ENCODE measurements around the gene BMP6. TPM values are rescaled to one million over a fixed set of nuclear protein-coding genes. Genes with fewer than 3 reads are reported as not detected.
"Not testable (repeated sequence)": the region's sequence is repeated elsewhere in the genome, so short reads cannot be mapped to it uniquely, and the experiment has no call there.

The BMP6 gene
- polyA plus RNA-seq, 5 donors: 2.3 to 5.6 (median 3.8) TPM

GRCh38 chr6:7787137-7787608 lies 61.3 kb downstream of the BMP6 start:
- DNase-seq: peak; percentile 75 to 80

GRCh38 chr6:7787731-7788130 lies 61.8 kb downstream of the BMP6 start:
- no peak for DNase-seq

GRCh38 chr6:7794509-7794908 lies 68.6 kb downstream of the BMP6 start:
- no peak for DNase-seq

GRCh38 chr6:7797386-7797785 lies 71.5 kb downstream of the BMP6 start:
- DNase-seq: no peak

GRCh38 chr6:7798751-7799150 lies 72.9 kb downstream of the BMP6 start:
- no peak for DNase-seq

GRCh38 chr6:7802662-7803061 lies 76.8 kb downstream of the BMP6 start:
- DNase-seq: no peak

GRCh38 chr6:7803214-7803613 lies 77.3 kb downstream of the BMP6 start:
- DNase-seq: no peak

- no peak for DNase-seq
These were observed 79.4 kb downstream of the BMP6 start for GRCh38 chr6:7805078-7805849.

- no peak for DNase-seq
These were observed 79.9 kb downstream of the BMP6 start for GRCh38 chr6:7805850-7806214.

GRCh38 chr6:7806711-7807110 lies 80.8 kb downstream of the BMP6 start:
- DNase-seq: no peak

GRCh38 chr6:7809346-7809745 lies 83.4 kb downstream of the BMP6 start:
- no peak for DNase-seq

- no peak for DNase-seq
These were observed 85.5 kb downstream of the BMP6 start for GRCh38 chr6:7811441-7811840.

- no peak for DNase-seq
These were observed 86.7 kb downstream of the BMP6 start for GRCh38 chr6:7812623-7813022.

- no peak for DNase-seq
These were observed 87.3 kb downstream of the BMP6 start for GRCh38 chr6:7813193-7813592.

GRCh38 chr6:7813704-7814103 lies 87.8 kb downstream of the BMP6 start:
- DNase-seq: no peak

- DNase-seq: no peak
These were observed 89.8 kb downstream of the BMP6 start for GRCh38 chr6:7815716-7816115.

- not testable (repeated sequence) for DNase-seq
These were observed 91.3 kb downstream of the BMP6 start for GRCh38 chr6:7817184-7817583.

- DNase-seq: no peak
These were observed 92.6 kb downstream of the BMP6 start for GRCh38 chr6:7818257-7819214.

GRCh38 chr6:7819431-7820015 lies 93.6 kb downstream of the BMP6 start:
- DNase-seq: no peak

GRCh38 chr6:7820288-7820835 lies 94.5 kb downstream of the BMP6 start:
- no peak for DNase-seq

- DNase-seq: no peak
These were observed 95.5 kb downstream of the BMP6 start for GRCh38 chr6:7821426-7821825.

GRCh38 chr6:7823552-7823951 lies 97.7 kb downstream of the BMP6 start:
- no peak for DNase-seq

All from right lung (tissue), 5 donors.